Ishikawa (cell line): Measurements from ENCODE around the gene IRF2.

Experiments
- EP300 ChIP-seq: IDR thresholded peaks from 2 replicates; pipeline ENCODE4 v1.6.1; 2012; ENCODE audit warnings: borderline replicate concordance
- TCF12 ChIP-seq: IDR thresholded peaks from 2 replicates; pipeline ENCODE4 v1.6.1; 2012; ENCODE audit warnings: low read depth

DNA sequence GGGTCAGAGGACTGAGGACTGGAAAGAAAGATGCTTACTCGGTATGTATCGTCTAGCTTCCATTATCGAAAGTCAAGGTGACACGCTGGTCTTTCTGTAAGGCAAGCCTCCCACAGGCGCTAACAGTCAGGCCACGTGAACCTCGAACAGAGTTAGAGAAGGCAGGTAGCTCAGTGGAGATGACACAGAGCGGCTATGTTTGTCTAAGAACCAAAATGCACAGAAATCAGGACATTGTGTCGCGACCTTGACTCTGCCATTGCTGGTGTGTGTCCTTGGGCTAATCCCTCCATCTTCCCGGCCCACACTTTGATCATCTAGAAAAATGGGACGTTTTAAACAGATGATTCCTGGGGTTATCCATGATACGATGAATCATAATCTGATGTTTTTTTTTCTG, 40.3 kb downstream of the IRF2 start:
- TF ChIP-seq EP300, result no peak
- no peak for TF ChIP-seq TCF12
